Thyroid gland (tissue), 4 donors: Measurements from ENCODE around the gene RPLP2.

Source experiments
- POLR2A ChIP-seq, 2 donors: fragments of 450-650 bp; IDR thresholded peaks; one replicate each; pipeline ENCODE4 v1.6.1; 2017; ENCODE audit warnings: antibody characterized with exemption in 2 of 2, mild to moderate bottlenecking in 2 of 2, moderate library complexity in 1 of 2
- TF ChIP-seq, protein P1 (sequence below), 6 experiments: fragments of 200-600 bp in 3 of 6; fragments of 450-650 bp in 3 of 6; sonication (generic) in 3 of 6; IDR thresholded peaks; one replicate each; pipeline ENCODE4 v1.5.1; 2016 to 2019; ENCODE audit warnings: antibody characterized with exemption in 6 of 6, mild to moderate bottlenecking in 2 of 6, inconsistent platforms in 1 of 6, moderate library complexity in 1 of 6

DNA sequence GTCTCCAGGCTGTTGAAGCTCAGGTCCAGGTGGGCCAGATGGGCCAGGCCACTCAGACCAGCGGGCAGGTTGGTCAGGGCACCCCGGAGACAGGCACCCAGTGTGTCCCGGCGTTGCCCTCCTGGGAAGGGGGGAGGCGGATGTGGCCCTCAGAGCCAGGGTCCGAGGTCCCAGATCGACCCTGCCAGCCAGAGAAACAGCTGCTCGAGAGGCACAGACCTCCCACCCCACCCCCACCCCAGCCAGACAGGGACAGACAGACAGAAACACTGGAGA is 6.4 kb upstream of the RPLP2 start:
- TF ChIP-seq, protein P1, sequence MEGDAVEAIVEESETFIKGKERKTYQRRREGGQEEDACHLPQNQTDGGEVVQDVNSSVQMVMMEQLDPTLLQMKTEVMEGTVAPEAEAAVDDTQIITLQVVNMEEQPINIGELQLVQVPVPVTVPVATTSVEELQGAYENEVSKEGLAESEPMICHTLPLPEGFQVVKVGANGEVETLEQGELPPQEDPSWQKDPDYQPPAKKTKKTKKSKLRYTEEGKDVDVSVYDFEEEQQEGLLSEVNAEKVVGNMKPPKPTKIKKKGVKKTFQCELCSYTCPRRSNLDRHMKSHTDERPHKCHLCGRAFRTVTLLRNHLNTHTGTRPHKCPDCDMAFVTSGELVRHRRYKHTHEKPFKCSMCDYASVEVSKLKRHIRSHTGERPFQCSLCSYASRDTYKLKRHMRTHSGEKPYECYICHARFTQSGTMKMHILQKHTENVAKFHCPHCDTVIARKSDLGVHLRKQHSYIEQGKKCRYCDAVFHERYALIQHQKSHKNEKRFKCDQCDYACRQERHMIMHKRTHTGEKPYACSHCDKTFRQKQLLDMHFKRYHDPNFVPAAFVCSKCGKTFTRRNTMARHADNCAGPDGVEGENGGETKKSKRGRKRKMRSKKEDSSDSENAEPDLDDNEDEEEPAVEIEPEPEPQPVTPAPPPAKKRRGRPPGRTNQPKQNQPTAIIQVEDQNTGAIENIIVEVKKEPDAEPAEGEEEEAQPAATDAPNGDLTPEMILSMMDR (IDR thresholded peaks at IDR 0.05), result no peak
- TF ChIP-seq POLR2A (IDR thresholded peaks at IDR 0.05), result no peak
